Ovary (tissue), 9 donors: ENCODE results near the gene LIPK. TPM values are rescaled to one million over a fixed set of nuclear protein-coding genes. Genes with fewer than 3 reads are reported as not detected.
A peak's percentile ranks its signal among the peaks of the same experiment; 100 is the strongest.

ENCODE experiments used
- DNase-seq, 5 donors: peaks; one replicate each; pipeline ENCODE4 v3.0.0-alpha.2; 2019 to 2020
- H3K27ac ChIP-seq, 2 donors: fragments of 200-600 bp; one replicate each; pipeline versions ENCODE4 v1.5.1 to v1.8.0; 2019 to 2022
- H3K27me3 ChIP-seq: fragments of 200-600 bp; one replicate; pipeline ENCODE4 v1.8.0; 2022
- H3K36me3 ChIP-seq: fragments of 200-600 bp; sonication (generic); one replicate; pipeline ENCODE4 v1.5.1; 2019
- H3K4me1 ChIP-seq: one replicate; pipeline ENCODE4 v1.8.1; 2013; ENCODE audit warnings: mild to moderate bottlenecking, moderate library complexity; ENCODE audit not compliant: insufficient read depth
- H3K4me3 ChIP-seq: fragments of 200-600 bp; sonication (generic); one replicate; pipeline ENCODE4 v1.5.1; 2017
- H3K9me3 ChIP-seq, 2 donors: fragments of 200-600 bp in 1 of 2; sonication (generic) in 1 of 2; one replicate each; pipeline versions ENCODE4 v1.5.1 to v1.8.1; 2013 to 2019; ENCODE audit warnings: mild to moderate bottlenecking in 1 of 2, moderate library complexity in 1 of 2
- CTCF ChIP-seq, 3 donors: fragments of 450-650 bp in 2 of 3; fragments of 200-600 bp in 1 of 3; IDR thresholded peaks; one replicate each; pipeline versions ENCODE4 v1.5.1 to v1.8.0; 2016 to 2022; ENCODE audit warnings: antibody characterized with exemption in 3 of 3, mild to moderate bottlenecking in 1 of 3
- EP300 ChIP-seq: sonication (generic); formaldehyde crosslinking; IDR thresholded peaks from one replicate; pipeline ENCODE4 v1.6.1; 2017; ENCODE audit warnings: antibody characterized with exemption
- POLR2A ChIP-seq: fragments of 450-650 bp; IDR thresholded peaks from one replicate; pipeline ENCODE4 v1.6.1; 2017; ENCODE audit warnings: antibody characterized with exemption, mild to moderate bottlenecking, moderate library complexity
- WGBS, 3 donors: extraction: QIAGEN DNeasy Blood & Tissue Kit in 1 of 3; methylation state at CpG; one replicate each; pipeline versions ENCODE4 v1.1.5 to v1.1.7; 2013 to 2017; 5-methylcytosine and 5-hydroxymethylcytosine counted together
- intact Hi-C, 4 donors: fragments of 100-400 bp; cut with DNase I; formaldehyde crosslinking; loops; one replicate each; pipeline versions ENCODE4 v1.11.0 to v1.15.1; 2022 to 2023
- polyA plus RNA-seq, 2 donors: library from polyadenylated mRNA; stranded (reverse); fragments of 200-250 nt in 1 of 2; fragments of 350-450 nt in 1 of 2; fragmentation: Illumina TruSeq in 1 of 2; extraction: RNeasy Lipid Tissue Mini Kit (QIAGEN cat#74804) in 1 of 2; gene quantifications; one replicate each; pipeline ENCODE4 v1.2.3, GENCODE V29; 2013 to 2014
- total RNA-seq, 7 donors: library from RNA; depleted of rRNA in 2 of 7; stranded (reverse); fragments of >200 nt in 2 of 7; fragmentation: NEBNext Ultra II Directional in 3 of 7; extraction: Animal tissue kit (Norgen Biotek cat#: 25700) in 3 of 7; gene quantifications; one replicate each; pipeline versions ENCODE4 v1.1.0 to v1.2.4, GENCODE V29; 2016 to 2023
- donor health status: DM: no; HTN: no; CAD: no; lungs with moderate emphysema.
- donor health status: DM: no; HTN: no; CAD: no.
- donor health status: Bipolar disorder and iron deficiency.
- donor health status: DM: yes; HTN: yes; CAD: no.
- donor health status: DM: no; HTN: no; CAD: no.
- donor health status: DM: yes; HTN: yes; CAD: no.

LIPK gene
- total and polyA plus RNA-seq, 9 donors: not detected

- Histone ChIP-seq H3K27me3 (no peaks in the 10 kb centered on the region), H3K27ac (no peak overlapping the region), H3K9me3 (no peaks in the 10 kb centered on the region), H3K4me1 (no peaks in the 10 kb centered on the region), H3K4me3 (no peak overlapping the region), H3K36me3 (no peaks in the 10 kb centered on the region)
- TF ChIP-seq EP300 (no peak), CTCF (IDR thresholded peaks at IDR 0.05) (no peak), POLR2A (no peak)
- no peak for DNase-seq
- intact Hi-C loops: no loop called here
- WGBS, 3 donors: 86 to 89% (median 88%) methylated on average over 4 of the region's 4 CpGs
Observed at GRCh38 chr10:88682491-88682890, 23.6 kb upstream of the LIPK start.

DNA sequence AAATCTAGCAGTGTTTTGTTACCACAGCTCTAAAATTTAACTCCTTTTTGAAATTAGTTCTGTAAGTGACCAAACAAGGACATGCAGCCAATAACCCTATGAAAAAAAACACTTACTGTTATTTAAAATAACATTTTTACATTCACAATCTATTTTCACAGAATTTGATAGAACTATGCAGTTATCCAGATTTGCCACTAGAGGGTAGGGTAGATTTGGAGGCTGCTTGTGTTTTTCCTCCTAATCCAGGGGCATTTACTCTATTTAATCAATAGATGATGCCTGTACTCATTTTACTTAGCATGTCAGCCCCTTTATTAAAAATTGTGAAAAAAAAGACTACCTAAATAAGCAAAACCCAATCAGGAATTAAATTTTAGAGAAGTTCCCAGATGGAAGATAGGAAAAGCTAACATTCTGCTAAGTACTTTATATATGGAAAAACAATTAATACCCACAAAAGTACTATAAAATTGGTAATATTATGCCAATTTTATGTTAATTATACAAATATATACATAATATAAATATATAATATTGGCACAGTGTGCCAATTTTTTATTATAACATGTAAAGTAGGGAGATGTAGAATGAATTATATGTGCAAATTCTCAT lies 18.1 kb upstream of the LIPK start:
- DNase-seq: no peak
- TF ChIP-seq POLR2A (no peak), CTCF (IDR thresholded peaks at IDR 0.05) (peak; percentile 10 to 56 (median 43))
- intact Hi-C loops: no loop called here
- Histone ChIP-seq H3K27me3 (no peaks in the 10 kb centered on the region), H3K27ac (no peak overlapping the region), H3K4me3 (no peak overlapping the region), H3K4me1 (no peaks in the 10 kb centered on the region), H3K36me3 (no peaks in the 10 kb centered on the region), H3K9me3 (no peaks in the 10 kb centered on the region)

DNA sequence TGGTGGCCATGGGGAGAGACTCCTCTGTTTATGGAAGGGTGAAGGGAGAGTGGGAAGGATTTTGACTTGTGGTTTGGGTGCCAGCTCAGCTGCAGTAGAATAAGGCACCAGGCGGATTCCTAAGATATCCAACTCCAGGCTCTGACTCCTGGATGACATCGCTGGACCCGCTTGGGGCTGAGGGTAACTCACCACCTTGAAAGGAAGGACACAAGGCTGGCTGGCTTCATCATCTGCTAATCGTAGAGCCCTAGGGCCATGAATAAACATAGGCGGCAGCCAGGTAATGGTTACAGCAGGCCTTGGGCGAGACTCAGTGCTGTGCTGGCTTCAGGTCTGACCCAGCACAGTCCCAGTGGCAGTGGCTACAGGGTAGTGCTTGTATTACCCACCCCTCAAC lies 16.7 kb upstream of the LIPK start:
- TF ChIP-seq POLR2A (no peak), EP300 (no peak), CTCF (IDR thresholded peaks at IDR 0.05) (no peak)
- WGBS, 3 donors: 80 to 96% (median 92%) methylated on average over 6 of the region's 6 CpGs
- Histone ChIP-seq H3K4me1 (no peaks in the 10 kb centered on the region), H3K9me3 (no peaks in the 10 kb centered on the region), H3K27ac (no peak overlapping the region), H3K4me3 (no peak overlapping the region), H3K36me3 (no peaks in the 10 kb centered on the region), H3K27me3 (no peaks in the 10 kb centered on the region)
- intact Hi-C loops: no loop called here
- no peak for DNase-seq

DNA sequence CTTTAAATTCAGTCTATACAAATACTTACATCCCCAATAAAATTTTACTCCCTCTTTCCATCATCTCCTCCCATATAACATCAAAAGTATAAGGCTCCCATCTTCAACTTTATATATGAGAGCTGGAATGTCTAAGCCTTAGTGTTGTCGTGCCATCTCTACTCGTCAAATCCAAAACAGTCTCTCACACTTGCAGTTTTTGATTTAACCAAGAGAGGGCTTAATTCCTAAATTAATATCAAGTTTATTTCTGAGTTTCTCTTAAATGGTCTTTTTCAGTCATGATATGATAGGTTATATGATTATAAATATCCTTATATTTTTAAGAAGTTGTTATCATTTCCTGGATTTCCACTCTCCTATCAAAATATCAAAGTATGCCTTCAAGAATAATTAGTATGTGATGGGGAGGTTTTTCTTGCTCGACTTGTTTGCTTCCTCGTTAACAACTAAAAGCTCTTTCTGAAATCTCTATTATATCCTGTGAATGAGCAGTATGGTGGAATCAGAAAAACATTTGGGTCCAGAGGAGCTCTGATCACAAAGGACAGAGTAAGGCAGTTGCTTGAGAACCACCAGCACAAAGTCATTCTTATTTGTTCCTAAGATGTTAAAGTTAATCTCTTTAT lies 12.5 kb upstream of the LIPK start:
- H3K27ac ChIP-seq: no peak overlapping the region
- no peaks in the 10 kb centered on the region for H3K9me3 ChIP-seq
- intact Hi-C loops: no loop called here
- H3K4me3 ChIP-seq: no peak overlapping the region
- H3K27me3 ChIP-seq: no peaks in the 10 kb centered on the region
- no peaks in the 10 kb centered on the region for H3K36me3 ChIP-seq
- WGBS, 3 donors: 42 to 46% (median 44%) methylated on average over 4 of the region's 4 CpGs
- no peak for TF ChIP-seq EP300
- no peak for TF ChIP-seq CTCF (IDR thresholded peaks at IDR 0.05)
- DNase-seq: no peak
- no peaks in the 10 kb centered on the region for H3K4me1 ChIP-seq
